ENCODE results near the gene C11orf68. TPM values are rescaled to one million over a fixed set of nuclear protein-coding genes. Genes with fewer than 3 reads are reported as not detected.
A peak's percentile ranks its signal among the peaks of the same experiment; 100 is the strongest.

Gene C11orf68
- total RNA-seq, 1 donor from 2014 or later: 24.7 TPM

- peaks cover 19% of the 10 kb centered on the region for H3K4me1 Mint-ChIP-seq (ENCODE audit: low read depth, unreplicated experiment)
- H3K27ac Mint-ChIP-seq (ENCODE audit: unreplicated experiment): peak overlapping the region; percentile 62
- H3K27me3 Mint-ChIP-seq (ENCODE audit: unreplicated experiment): peaks cover 17% of the 10 kb centered on the region
- DNase-seq: peak; percentile 96
- H3K9me3 Mint-ChIP-seq (ENCODE audit: unreplicated experiment): peaks cover 12% of the 10 kb centered on the region
- no peaks in the 10 kb centered on the region for H3K36me3 Mint-ChIP-seq (ENCODE audit: unreplicated experiment)
- no peak for TF ChIP-seq CTCF (IDR thresholded peaks at IDR 0.05; ENCODE audit: partially characterized antibody, unreplicated experiment)
- peak overlapping the region; percentile 98 for H3K4me3 Mint-ChIP-seq (ENCODE audit: unreplicated experiment)
These were observed 45.3 kb downstream of the C11orf68 start for GRCh38 chr11:65873318-65874156.

GRCh38 chr11:65872586-65873317 is 46.1 kb downstream of the C11orf68 start, which contains the start of gene EFEMP2:
EFEMP2 (minus strand) TSS chr11:65872800; CDS start chr11:65872354, 446 bp downstream.
- Mint-ChIP-seq H3K27me3 (ENCODE audit: unreplicated experiment) (peaks cover 16% of the 10 kb centered on the region), H3K4me1 (ENCODE audit: low read depth, unreplicated experiment) (peaks cover 19% of the 10 kb centered on the region), H3K4me3 (ENCODE audit: unreplicated experiment) (peak within 1 kb of the TSS; percentile 98), H3K9me3 (ENCODE audit: unreplicated experiment) (peaks cover 12% of the 10 kb centered on the region), H3K27ac (ENCODE audit: unreplicated experiment) (peak within 1 kb of the TSS; percentile 62), H3K36me3 (ENCODE audit: unreplicated experiment) (no peaks in the 10 kb centered on the region)
- no peak for DNase-seq
- no peak for TF ChIP-seq CTCF (IDR thresholded peaks at IDR 0.05; ENCODE audit: partially characterized antibody, unreplicated experiment)

GRCh38 chr11:65871811-65872548 is 46.9 kb downstream of the C11orf68 start:
- peak overlapping the region; percentile 61 for H3K4me3 Mint-ChIP-seq (ENCODE audit: unreplicated experiment)
- peaks cover 20% of the 10 kb centered on the region for H3K27me3 Mint-ChIP-seq (ENCODE audit: unreplicated experiment)
- TF ChIP-seq CTCF (IDR thresholded peaks at IDR 0.05; ENCODE audit: partially characterized antibody, unreplicated experiment): no peak
- H3K4me1 Mint-ChIP-seq (ENCODE audit: low read depth, unreplicated experiment): peaks cover 24% of the 10 kb centered on the region
- no peak for DNase-seq
- H3K36me3 Mint-ChIP-seq (ENCODE audit: unreplicated experiment): no peaks in the 10 kb centered on the region
- H3K27ac Mint-ChIP-seq (ENCODE audit: unreplicated experiment): no peak overlapping the region
- peaks cover 12% of the 10 kb centered on the region for H3K9me3 Mint-ChIP-seq (ENCODE audit: unreplicated experiment)

- no peak for TF ChIP-seq CTCF (IDR thresholded peaks at IDR 0.05; ENCODE audit: partially characterized antibody, unreplicated experiment)
- DNase-seq: no peak
- Mint-ChIP-seq H3K27ac (ENCODE audit: unreplicated experiment) (peak overlapping the region; percentile 25), H3K27me3 (ENCODE audit: unreplicated experiment) (peaks cover 20% of the 10 kb centered on the region), H3K4me1 (ENCODE audit: low read depth, unreplicated experiment) (peaks cover 25% of the 10 kb centered on the region), H3K9me3 (ENCODE audit: unreplicated experiment) (peaks cover 9% of the 10 kb centered on the region), H3K36me3 (ENCODE audit: unreplicated experiment) (no peaks in the 10 kb centered on the region), H3K4me3 (ENCODE audit: unreplicated experiment) (peak overlapping the region; percentile 52)
These were observed 47.9 kb downstream of the C11orf68 start for GRCh38 chr11:65870706-65871681.
